ENCODE data around the gene NBEA. TPM values are rescaled to one million over a fixed set of nuclear protein-coding genes. Genes with fewer than 3 reads are reported as not detected.

Gene NBEA
- total RNA-seq, 1 experiment from 2014 or later = 4.4 TPM

- Histone ChIP-seq H3K27ac (ENCODE audit: low read length) (no peak overlapping the region), H3K36me3 (ENCODE audit: low read depth, low read length) (no peaks in the 10 kb centered on the region), H4K20me1 (ENCODE audit: low read length) (no peaks in the 10 kb centered on the region), H3K9ac (ENCODE audit: low read length) (no peak overlapping the region), H3K9me2 (replicated peaks; ENCODE audit: low read length) (no peaks in the 10 kb centered on the region), H3K4me2 (ENCODE audit: low read length) (no peak overlapping the region), H3K4me3 (ENCODE audit: low read length) (no peak overlapping the region), H3F3A (ENCODE audit: low read length, unreplicated experiment) (no peaks in the 10 kb centered on the region), H3K27me3 (ENCODE audit: low read length) (no peaks in the 10 kb centered on the region), H3K9me3 (ENCODE audit: low read length) (no peaks in the 10 kb centered on the region), H3K79me2 (ENCODE audit: low read length) (no peaks in the 10 kb centered on the region), H2AFZ (ENCODE audit: low read length) (no peak overlapping the region), H3K4me1 (ENCODE audit: insufficient read depth, low read length) (no peaks in the 10 kb centered on the region)
- POLR2A ChIA-PET (ENCODE audit: unreplicated experiment) = no interaction called here
- intact Hi-C loops (cut with micrococcal nuclease) = no loop called here
- no TSS peak for BruUV-seq (replicated peaks)
- TF ChIP-seq EZH2 (IDR thresholded peaks at IDR 0.05; ENCODE audit: low read length, unreplicated experiment) (no peak), EZH2phosphoT487 (IDR thresholded peaks at IDR 0.05; ENCODE audit: borderline replicate concordance, low read length) (no peak), CTCF (conservative IDR thresholded peaks at IDR 0.05; ENCODE audit: low read depth, low read length) (no peak)
- ATAC-seq = no peak
- CTCF ChIA-PET = no interaction called here
- DNase-seq = no peak
Measured at GRCh38 chr13:35479706-35480105, 537.6 kb downstream of the NBEA start.

- POLR2A ChIA-PET (ENCODE audit: unreplicated experiment) = no interaction called here
Measured at GRCh38 chr13:35480346-35480745, 538.3 kb downstream of the NBEA start.

GRCh38 chr13:35481777-35482176 is 539.7 kb downstream of the NBEA start:
- POLR2A ChIA-PET (ENCODE audit: unreplicated experiment) = no interaction called here
- CTCF ChIA-PET = no interaction called here
- no peaks in the 10 kb centered on the region for H3F3A ChIP-seq (ENCODE audit: low read length, unreplicated experiment)
- H3K4me3 ChIP-seq (ENCODE audit: low read length) = no peak overlapping the region
- H3K27me3 ChIP-seq (ENCODE audit: low read length) = no peaks in the 10 kb centered on the region
- H2AFZ ChIP-seq (ENCODE audit: low read length) = no peak overlapping the region
- intact Hi-C loops (cut with micrococcal nuclease) = no loop called here
- no peak for ATAC-seq
- no peaks in the 10 kb centered on the region for H3K79me2 ChIP-seq (ENCODE audit: low read length)
- H3K9ac ChIP-seq (ENCODE audit: low read length) = no peak overlapping the region
- no peak for TF ChIP-seq CTCF (conservative IDR thresholded peaks at IDR 0.05; ENCODE audit: low read depth, low read length)
- no peaks in the 10 kb centered on the region for H3K9me3 ChIP-seq (ENCODE audit: low read length)
- H3K27ac ChIP-seq (ENCODE audit: low read length) = no peak overlapping the region
- H3K4me2 ChIP-seq (ENCODE audit: low read length) = no peak overlapping the region
- DNase-seq = no peak
- H3K4me1 ChIP-seq (ENCODE audit: insufficient read depth, low read length) = no peaks in the 10 kb centered on the region
- H3K36me3 ChIP-seq (ENCODE audit: low read depth, low read length) = no peaks in the 10 kb centered on the region
- H3K9me2 ChIP-seq (replicated peaks; ENCODE audit: low read length) = no peaks in the 10 kb centered on the region
- no peaks in the 10 kb centered on the region for H4K20me1 ChIP-seq (ENCODE audit: low read length)
- BruUV-seq (replicated peaks) = no TSS peak

More at GRCh38 chr13:35480346-35480745, 538.3 kb downstream of the NBEA start:
- CTCF ChIA-PET = no interaction called here
- TF ChIP-seq CTCF (conservative IDR thresholded peaks at IDR 0.05; ENCODE audit: low read depth, low read length) = no peak
- no peaks in the 10 kb centered on the region for H3F3A ChIP-seq (ENCODE audit: low read length, unreplicated experiment)
- no peaks in the 10 kb centered on the region for H3K4me1 ChIP-seq (ENCODE audit: insufficient read depth, low read length)
- intact Hi-C loops (cut with micrococcal nuclease) = no loop called here
- ATAC-seq (no peak), DNase-seq (no peak)
- no peak overlapping the region for H3K9ac ChIP-seq (ENCODE audit: low read length)
- no peaks in the 10 kb centered on the region for H4K20me1 ChIP-seq (ENCODE audit: low read length)
- no peaks in the 10 kb centered on the region for H3K9me2 ChIP-seq (replicated peaks; ENCODE audit: low read length)
- no TSS peak for BruUV-seq (replicated peaks)
- H3K4me3 ChIP-seq (ENCODE audit: low read length) = no peak overlapping the region
- no peaks in the 10 kb centered on the region for H3K27me3 ChIP-seq (ENCODE audit: low read length)
- H2AFZ ChIP-seq (ENCODE audit: low read length) = no peak overlapping the region
- no peak overlapping the region for H3K4me2 ChIP-seq (ENCODE audit: low read length)
- H3K36me3 ChIP-seq (ENCODE audit: low read depth, low read length) = no peaks in the 10 kb centered on the region
- no peak overlapping the region for H3K27ac ChIP-seq (ENCODE audit: low read length)
- H3K9me3 ChIP-seq (ENCODE audit: low read length) = no peaks in the 10 kb centered on the region
- H3K79me2 ChIP-seq (ENCODE audit: low read length) = no peaks in the 10 kb centered on the region
